HCT116 (cell line): ENCODE results near the gene FHIT. TPM values are rescaled to one million over a fixed set of nuclear protein-coding genes. Genes with fewer than 3 reads are reported as not detected.

Source experiments
- ATAC-seq: fragments of 200-7000 bp; cut with Tn5 transposase; 2 replicates; pipeline ENCODE4 v1.9.1; 2020; ENCODE audit warnings: mild to moderate bottlenecking, moderate library complexity
- BruUV-seq: library from RNA; stranded (reverse); fragments of 400-500 nt; replicated peaks from 2 replicates; lab custom pipeline; 2021; lab: Mats Ljungman, UMichigan
- CTCF ChIA-PET: fragments of 300-600 bp; sonication (Branson Sonifier 250); formaldehyde crosslinking; loops from one replicate; lab custom pipeline; 2021; ENCODE audit warnings: antibody characterized with exemption; lab: Charles Lee
- POLR2A ChIA-PET: fragments of 300-600, 350-600 bp; sonication (Branson Sonifier 250); formaldehyde crosslinking; loops from one replicate; lab custom pipeline; 2021; ENCODE audit warnings: antibody characterized with exemption; lab: Charles Lee
- RAD21 ChIA-PET, 2 experiments: fragments of 300-600 bp; sonication (Branson Sonifier 250); formaldehyde crosslinking; loops; one replicate each; lab custom pipeline; 2023; ENCODE audit warnings: low total read pairs in 2 of 2; ENCODE audit not compliant: uncharacterized antibody in 2 of 2, unreplicated experiment in 2 of 2, low non-redundant PET in 1 of 2; lab: Charles Lee
- DNase-seq: peaks from one replicate; pipeline ENCODE4 v3.0.0-alpha.2; 2010; ENCODE audit warnings: low read depth, low spot score
- H2AFZ ChIP-seq: fragments of 200-600 bp; shearing (Covaris generic), sonication (generic); 2 replicates; pipeline ENCODE4 v1.6.1; 2017; ENCODE audit warnings: low read depth, mixed run types, mixed read lengths, antibody characterized with exemption, low read length; ENCODE audit not compliant: poor library complexity, severe bottlenecking
- H3K27ac ChIP-seq: 2 replicates; pipeline ENCODE4 v1.5.1; 2012; ENCODE audit warnings: low read depth, low read length
- H3K27me3 ChIP-seq: fragments of 200-600 bp; sonication (generic); 2 replicates; pipeline ENCODE4 v1.6.1; 2016; ENCODE audit warnings: mixed run types, low read length, mixed read lengths; ENCODE audit not compliant: insufficient read depth
- H3K36me3 ChIP-seq, 2 experiments: fragments of 200-500 bp in 1 of 2; fragments of 200-600 bp in 1 of 2; sonication (Bioruptor generic) in 1 of 2; sonication (generic) in 1 of 2; 2 replicates each; pipeline versions ENCODE4 v1.5.1 to v1.6.1; 2014 to 2016; ENCODE audit warnings: low read length in 2 of 2, inconsistent platforms in 1 of 2, mixed read lengths in 1 of 2, mixed run types in 1 of 2; ENCODE audit not compliant: insufficient read depth in 2 of 2, control insufficient read depth in 1 of 2
- H3K4me1 ChIP-seq, 2 experiments: fragments of 200-600 bp in 1 of 2; sonication (generic) in 1 of 2; 2 replicates each; pipeline versions ENCODE4 v1.5.1 to v1.6.1; 2012 to 2017; ENCODE audit warnings: low read length in 2 of 2, inconsistent platforms in 1 of 2, mild to moderate bottlenecking in 1 of 2, mixed read lengths in 1 of 2, mixed run types in 1 of 2, moderate library complexity in 1 of 2; ENCODE audit not compliant: insufficient read depth in 2 of 2, control insufficient read depth in 1 of 2
- H3K4me2 ChIP-seq: fragments of 200-600 bp; sonication (generic); 2 replicates; pipeline ENCODE4 v1.6.1; 2017; ENCODE audit warnings: mixed run types, low read length, mixed read lengths
- H3K4me3 ChIP-seq, 2 experiments: fragments of 200-600 bp in 1 of 2; sonication (generic) in 1 of 2; replicated peaks in 1 of 2; 2 replicates each; pipeline ENCODE4 v1.5.1; 2011 to 2016; ENCODE audit warnings: low read length in 2 of 2, control low read depth in 1 of 2, low read depth in 1 of 2, mild to moderate bottlenecking in 1 of 2, mixed read lengths in 1 of 2, mixed run types in 1 of 2
- H3K79me2 ChIP-seq: fragments of 200-600 bp; sonication (generic); 2 replicates; pipeline ENCODE4 v1.6.1; 2017; ENCODE audit warnings: mild to moderate bottlenecking, mixed run types, low read length, moderate library complexity, mixed read lengths; ENCODE audit not compliant: insufficient read depth
- H3K9ac ChIP-seq: fragments of 200-600 bp; sonication (generic); 2 replicates; pipeline ENCODE4 v1.6.1; 2016; ENCODE audit warnings: low read length, mixed read lengths
- H3K9me2 ChIP-seq: fragments of 200-600 bp; sonication (generic), shearing (Covaris generic); 2 replicates; pipeline ENCODE4 v1.6.1; 2017; ENCODE audit warnings: mixed run types, mild to moderate bottlenecking, moderate library complexity; ENCODE audit not compliant: insufficient read depth
- H3K9me3 ChIP-seq, 2 experiments: fragments of 200-500 bp in 1 of 2; fragments of 200-600 bp in 1 of 2; sonication (Bioruptor generic) in 1 of 2; sonication (generic) in 1 of 2; 2 replicates each; pipeline ENCODE4 v1.6.1; 2014 to 2017; ENCODE audit warnings: low read length in 2 of 2, mixed read lengths in 2 of 2, inconsistent platforms in 1 of 2, low read depth in 1 of 2, mild to moderate bottlenecking in 1 of 2, mixed run types in 1 of 2, moderate library complexity in 1 of 2; ENCODE audit not compliant: control insufficient read depth in 1 of 2, insufficient read depth in 1 of 2
- H4K20me1 ChIP-seq: fragments of 200-600 bp; sonication (generic), shearing (Covaris generic); 2 replicates; pipeline ENCODE4 v1.6.1; 2017; ENCODE audit warnings: mixed run types, mild to moderate bottlenecking, moderate library complexity; ENCODE audit not compliant: insufficient read depth
- FOSL1 ChIP-seq: IDR thresholded peaks from 2 replicates; pipeline ENCODE4 v1.6.1; 2012; ENCODE audit warnings: low read depth
- POLR2AphosphoS5 ChIP-seq: IDR thresholded peaks from 2 replicates; pipeline ENCODE4 v1.6.1; 2011; ENCODE audit warnings: mild to moderate bottlenecking, low read depth, low read length, moderate library complexity
- YY1 ChIP-seq: IDR thresholded peaks from 2 replicates; pipeline ENCODE4 v1.6.1; 2011; ENCODE audit warnings: low read length, low read depth, moderate library complexity, mild to moderate bottlenecking; ENCODE audit not compliant: insufficient replicate concordance; ENCODE audit errors: extremely low read depth
- ZBTB33 ChIP-seq: IDR thresholded peaks from 2 replicates; pipeline ENCODE4 v1.6.1; 2011; ENCODE audit warnings: mild to moderate bottlenecking, low read length, moderate library complexity; ENCODE audit not compliant: insufficient replicate concordance; ENCODE audit errors: extremely low read depth
- ZNF274 ChIP-seq: fragments of 200-500 bp; sonication (Bioruptor generic); IDR thresholded peaks from 2 replicates; pipeline ENCODE4 v1.6.1; 2014; ENCODE audit warnings: mild to moderate bottlenecking, low read depth, low read length, inconsistent platforms
- intact Hi-C: fragments of 100-400 bp; cut with micrococcal nuclease; formaldehyde crosslinking; loops from 2 replicates; pipeline ENCODE4 v1.10.0; 2022
- total RNA-seq: library from RNA; stranded (reverse); gene quantifications from one replicate; pipeline ENCODE4 v1.2.1, GENCODE V29; 2021; ENCODE audit not compliant: unreplicated experiment

Gene FHIT
- total RNA-seq, 1 experiment from 2014 or later, result 20.1 TPM

DNA sequence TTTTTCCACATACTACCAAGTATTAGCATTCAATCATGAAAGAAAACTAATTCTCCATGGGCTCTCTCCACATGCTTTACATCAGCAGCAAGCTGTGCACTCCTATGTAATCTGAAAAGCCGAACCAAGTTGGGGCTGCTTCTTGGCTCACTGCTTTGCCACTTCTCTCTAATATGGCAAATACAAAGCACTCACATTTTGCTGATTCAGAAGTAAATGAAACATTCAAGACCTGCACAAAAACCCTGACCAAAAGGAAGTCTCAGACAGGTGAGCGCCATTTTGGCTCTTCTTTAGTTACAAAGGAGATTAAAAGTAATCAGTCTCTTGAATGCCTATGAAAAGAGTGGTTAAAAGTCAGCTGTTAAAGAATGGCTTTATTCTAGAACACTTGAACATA, 915.2 kb downstream of the FHIT start:
- CTCF ChIA-PET, result no interaction called here
- intact Hi-C loops, result no loop called here
- no peak overlapping the region for H3K9ac ChIP-seq

GRCh38 chr3:60333710-60334109, 917.5 kb downstream of the FHIT start:
- BruUV-seq, result no TSS peak
- Histone ChIP-seq H3K4me1 (no peaks in the 10 kb centered on the region), H3K9ac (no peak overlapping the region)
- DNase-seq, result no peak
- CTCF ChIA-PET, result no interaction called here
- TF ChIP-seq FOSL1 (no peak), ZBTB33 (no peak)
- TF ChIP-seq, all 23 proteins: peak for 0
- no peaks in the 10 kb centered on the region for H3K9me2 ChIP-seq
- H3K27me3 ChIP-seq, result no peaks in the 10 kb centered on the region
- no peak overlapping the region for H3K27ac ChIP-seq
- no peaks in the 10 kb centered on the region for H3K9me3 ChIP-seq
- H3K36me3 ChIP-seq, result no peaks in the 10 kb centered on the region
- H2AFZ ChIP-seq, result no peak overlapping the region
- no peaks in the 10 kb centered on the region for H4K20me1 ChIP-seq
- ChIA-PET POLR2A (no interaction called here), RAD21 (no interaction called here)
- no peak for ATAC-seq
- H3K4me2 ChIP-seq, result no peak overlapping the region
- intact Hi-C loops, result no loop called here
- no peak overlapping the region for H3K4me3 ChIP-seq
- no peaks in the 10 kb centered on the region for H3K79me2 ChIP-seq

More for the DNA sequence above, 915.2 kb downstream of the FHIT start:
- ATAC-seq, result no peak
- H3K79me2 ChIP-seq, result no peaks in the 10 kb centered on the region
- RAD21 ChIA-PET, result no interaction called here
- no peak overlapping the region for H2AFZ ChIP-seq
- no peaks in the 10 kb centered on the region for H3K27me3 ChIP-seq
- no peak overlapping the region for H3K4me2 ChIP-seq
- H3K27ac ChIP-seq, result no peak overlapping the region
- H3K4me1 ChIP-seq, result no peaks in the 10 kb centered on the region
- TF ChIP-seq YY1 (no peak), FOSL1 (no peak), POLR2AphosphoS5 (no peak), ZNF274 (no peak)
- H3K9me2 ChIP-seq, result no peaks in the 10 kb centered on the region
- POLR2A ChIA-PET, result no interaction called here
- no peaks in the 10 kb centered on the region for H3K9me3 ChIP-seq
- no TSS peak for BruUV-seq
- H3K4me3 ChIP-seq, result no peak overlapping the region
- no peaks in the 10 kb centered on the region for H3K36me3 ChIP-seq
- DNase-seq, result no peak
- no peaks in the 10 kb centered on the region for H4K20me1 ChIP-seq
